ENCODE data around the gene DDI2.
"Not testable (repeated sequence)": the region's sequence is repeated elsewhere in the genome, so short reads cannot be mapped to it uniquely, and the experiment has no call there.

The DDI2 gene

GRCh38 chr1:15636436-15636835 is 19.2 kb downstream of the DDI2 start:
- no peak for DNase-seq (ENCODE audit: low spot score)

DNA sequence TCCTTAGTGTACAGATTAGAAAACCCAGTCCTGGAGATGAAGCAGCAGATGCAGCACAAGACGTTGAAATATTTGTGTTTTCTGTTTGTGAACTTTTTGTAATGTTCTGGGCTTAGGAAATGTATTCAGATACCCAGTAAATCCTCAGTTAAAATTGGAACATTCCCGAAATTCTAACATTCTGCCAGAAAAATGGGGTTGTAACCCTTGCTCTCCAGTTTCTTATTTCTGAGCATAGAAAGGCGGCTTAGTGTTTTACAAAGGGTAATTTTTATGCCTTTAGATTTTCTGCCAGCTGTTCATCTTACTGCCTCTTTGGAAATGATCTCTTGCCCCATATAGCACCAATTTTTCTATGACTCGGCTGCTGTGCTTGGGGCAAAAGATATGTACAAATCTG is 20.6 kb downstream of the DDI2 start:
- DNase-seq (ENCODE audit: low spot score): no peak

DNA sequence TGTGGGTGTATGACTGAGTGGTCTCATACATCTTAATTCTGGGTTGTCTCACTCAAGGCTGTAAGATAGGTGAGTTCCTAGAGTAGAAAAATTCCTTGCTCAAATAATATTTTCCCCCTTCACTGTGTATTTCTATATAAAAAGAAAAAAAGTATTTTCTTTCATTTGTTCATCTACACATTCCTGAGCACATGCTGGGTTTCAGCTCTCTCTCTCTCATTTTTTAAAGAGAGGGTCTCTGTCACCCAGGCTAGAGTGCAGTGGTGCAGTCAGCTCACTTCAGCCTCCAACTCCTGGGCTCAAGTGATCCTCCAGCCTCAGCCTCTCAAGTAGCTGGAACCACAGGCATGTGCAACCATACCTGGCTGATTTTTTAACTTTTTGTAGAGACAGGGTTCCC is 22.0 kb downstream of the DDI2 start:
- DNase-seq (ENCODE audit: low spot score): no peak

- no peak for DNase-seq (ENCODE audit: low spot score)
Observed at GRCh38 chr1:15639931-15640330, 22.7 kb downstream of the DDI2 start.

DNA sequence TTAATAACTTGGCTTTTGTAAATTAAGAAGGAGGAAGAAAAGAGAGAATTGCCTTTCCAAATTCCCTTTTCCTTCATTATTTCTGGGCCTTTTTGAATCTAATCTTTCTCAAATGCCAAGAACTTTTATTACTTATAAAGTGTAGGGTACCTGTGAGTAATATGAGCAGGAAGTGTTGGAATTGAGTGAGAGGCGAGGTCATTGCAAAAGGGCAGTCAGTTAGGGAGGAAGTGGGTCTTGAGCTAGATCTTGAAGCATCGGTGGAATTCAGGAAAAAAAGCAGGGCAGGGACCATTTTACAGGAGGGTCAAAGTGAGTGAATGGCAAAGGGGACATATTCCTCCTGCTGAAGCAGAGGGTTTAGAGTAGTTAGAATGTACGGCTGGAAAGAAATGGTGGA is 23.4 kb downstream of the DDI2 start:
- DNase-seq (ENCODE audit: low spot score): no peak

GRCh38 chr1:15649937-15650336 is 32.7 kb downstream of the DDI2 start:
- DNase-seq (ENCODE audit: low spot score): no peak

GRCh38 chr1:15650433-15650832 is 33.2 kb downstream of the DDI2 start:
- DNase-seq (ENCODE audit: low spot score): no peak

- not testable (repeated sequence) for DNase-seq (ENCODE audit: low spot score)
Observed at GRCh38 chr1:15652130-15652529, 34.9 kb downstream of the DDI2 start.

- no peak for DNase-seq (ENCODE audit: low spot score)
Observed at GRCh38 chr1:15654091-15654690, 36.9 kb downstream of the DDI2 start.

DNA sequence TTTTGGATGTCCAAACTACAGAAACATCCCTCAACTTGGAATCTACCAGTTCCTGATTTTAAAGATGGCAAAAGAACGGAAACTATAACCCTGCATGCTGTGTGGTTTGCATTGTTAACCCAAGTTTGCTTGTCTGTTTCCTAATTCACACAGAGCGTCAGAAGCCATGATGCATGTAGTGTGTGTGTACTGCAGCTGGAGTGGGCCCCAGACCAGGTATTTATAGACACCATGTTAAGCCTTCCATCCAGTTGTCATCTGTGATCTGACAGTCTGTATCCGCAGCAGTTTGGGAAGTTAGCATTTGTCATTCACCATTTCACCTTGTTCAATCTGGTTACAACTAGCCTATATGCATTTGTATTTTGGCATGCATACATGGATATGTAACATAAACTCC is 39.2 kb downstream of the DDI2 start:
- DNase-seq (ENCODE audit: low spot score): no peak

DNA sequence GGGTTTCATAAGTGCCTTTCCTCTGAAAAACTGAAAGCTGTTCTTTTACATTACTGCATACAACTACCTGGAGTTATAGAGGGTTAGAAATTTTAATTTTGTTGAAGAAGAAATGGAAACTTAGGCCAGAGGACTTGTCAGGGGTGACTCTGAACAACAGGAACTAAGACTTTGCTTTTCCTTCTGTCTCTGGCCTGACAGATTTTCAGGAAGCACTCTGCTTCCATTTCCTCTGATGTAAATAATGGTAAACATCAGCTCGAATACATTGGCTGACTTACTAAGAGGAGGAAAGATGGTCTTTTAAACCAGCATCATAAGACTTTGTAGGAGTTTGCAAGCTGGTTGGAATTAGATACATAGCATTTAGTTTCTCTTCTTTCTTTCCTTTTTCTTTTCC is 39.8 kb downstream of the DDI2 start:
- no peak for DNase-seq (ENCODE audit: low spot score)

- DNase-seq (ENCODE audit: low spot score): no peak
Observed at GRCh38 chr1:15660151-15660550, 42.9 kb downstream of the DDI2 start.

DNA sequence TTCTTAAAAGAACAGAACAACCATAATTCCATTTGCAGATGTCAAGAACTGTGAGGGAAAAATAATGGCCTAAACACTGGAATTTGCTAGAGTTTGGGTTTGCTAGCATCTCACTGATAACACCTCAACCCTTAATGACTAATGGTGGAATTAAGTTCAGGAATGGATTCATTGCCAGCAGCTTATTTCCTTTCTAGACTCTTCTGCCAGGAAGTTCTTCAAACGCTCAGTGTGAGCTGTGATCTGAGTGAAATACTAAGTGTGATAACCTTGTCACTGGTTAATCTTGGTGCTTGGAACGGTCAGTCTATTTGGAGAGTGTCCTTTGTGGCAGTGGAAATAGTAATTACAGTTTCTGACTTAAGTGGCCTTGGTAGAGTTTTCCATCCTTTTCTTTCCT is 45.2 kb downstream of the DDI2 start:
- DNase-seq (ENCODE audit: low spot score): no peak

DNA sequence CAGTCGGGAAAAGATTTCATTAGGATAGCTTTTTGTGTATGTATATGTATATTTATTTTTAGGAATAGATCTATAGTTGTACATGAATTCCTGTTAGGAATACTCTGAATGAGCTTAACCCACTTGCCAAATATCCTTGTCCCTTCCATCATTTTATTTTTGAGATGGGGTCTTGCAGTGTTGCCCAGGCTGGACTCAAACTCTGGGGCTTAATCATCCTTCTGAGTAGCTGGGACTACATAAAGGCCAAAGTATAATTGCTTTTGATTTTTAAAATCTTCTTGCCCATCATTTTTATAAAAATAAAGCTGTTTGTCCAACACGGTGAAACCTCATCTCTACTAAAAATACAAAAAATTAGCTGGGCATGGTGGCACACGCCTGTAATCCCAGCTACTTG is 46.7 kb downstream of the DDI2 start:
- DNase-seq (ENCODE audit: low spot score): no peak

- no peak for DNase-seq (ENCODE audit: low spot score)
Observed at GRCh38 chr1:15667362-15667761, 50.1 kb downstream of the DDI2 start.

DNA sequence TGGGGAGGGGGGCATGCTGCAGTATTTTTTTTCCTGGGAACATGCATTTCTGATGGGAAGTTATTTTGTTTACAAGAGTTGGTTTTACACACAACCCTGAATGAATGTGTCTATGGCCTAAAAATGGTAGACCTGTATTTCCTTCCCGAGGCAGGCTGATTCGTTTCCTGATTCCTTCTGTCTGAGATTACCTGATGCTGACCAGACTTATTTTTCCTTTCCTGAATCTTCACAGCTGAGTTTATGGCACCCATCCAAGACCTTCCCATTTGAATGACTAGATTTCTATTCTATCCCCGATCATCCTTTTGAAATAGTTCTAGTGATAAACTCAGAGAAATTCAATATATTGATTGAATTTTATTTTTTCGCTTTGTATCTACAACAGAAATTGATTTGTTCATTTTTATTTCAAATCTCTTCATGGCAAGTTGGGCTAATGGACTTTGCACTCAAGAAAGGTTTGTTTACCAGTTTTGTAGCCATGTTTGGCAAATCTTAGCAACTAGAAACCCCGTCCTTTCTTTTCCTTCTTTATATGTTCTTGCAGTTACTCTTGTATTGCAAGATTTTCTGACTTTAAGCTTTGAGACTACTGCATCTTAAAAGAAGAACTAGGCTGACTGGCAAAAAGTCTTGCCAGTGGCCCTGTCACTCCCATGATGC is 51.0 kb downstream of the DDI2 start:
- DNase-seq (ENCODE audit: low spot score): no peak

- DNase-seq (ENCODE audit: low spot score): no peak
Observed at GRCh38 chr1:15669074-15669473, 51.8 kb downstream of the DDI2 start.

GRCh38 chr1:15669864-15670263 is 52.6 kb downstream of the DDI2 start:
- DNase-seq (ENCODE audit: low spot score): no peak

- DNase-seq (ENCODE audit: low spot score): no peak
Observed at GRCh38 chr1:15671430-15671829, 54.2 kb downstream of the DDI2 start.

DNA sequence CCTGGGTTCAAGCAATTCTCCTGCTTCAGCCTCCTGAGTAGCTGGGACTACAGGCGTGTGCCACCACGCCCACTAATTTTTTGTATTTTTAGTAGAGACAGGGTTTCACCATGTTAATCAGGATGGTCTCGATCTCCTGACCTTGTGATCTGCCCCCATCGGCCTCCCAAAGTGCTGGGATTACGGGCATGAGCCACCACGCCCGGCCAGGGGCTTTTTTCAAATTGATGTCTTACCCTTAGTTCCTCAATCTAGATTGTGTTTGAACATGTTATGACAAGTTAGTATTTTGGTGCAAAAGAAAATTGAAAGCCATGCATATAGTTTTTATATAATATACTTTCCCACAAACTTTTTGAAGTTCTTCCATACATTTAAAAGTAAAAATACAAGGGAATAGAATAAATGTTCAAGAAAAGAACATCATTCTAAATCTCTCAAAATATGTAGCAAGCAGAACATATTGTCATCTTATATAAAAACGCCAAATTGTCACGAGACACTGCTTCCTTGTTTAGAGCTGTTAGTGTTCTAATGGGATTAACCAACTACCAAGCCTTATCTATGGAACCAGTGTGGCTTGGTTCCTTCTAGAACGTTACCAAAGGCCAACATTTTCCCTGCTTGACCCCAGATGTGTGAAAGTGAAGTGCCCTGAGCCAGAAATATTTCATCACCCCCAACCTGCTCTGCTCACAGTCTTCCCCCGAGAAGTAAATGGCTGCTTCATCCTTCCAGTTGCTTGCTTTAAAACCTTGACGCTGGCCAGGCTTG is 57.3 kb downstream of the DDI2 start:
- no peak for DNase-seq (ENCODE audit: low spot score)

- no peak for DNase-seq (ENCODE audit: low spot score)
Observed at GRCh38 chr1:15676010-15676409, 58.8 kb downstream of the DDI2 start.

DNA sequence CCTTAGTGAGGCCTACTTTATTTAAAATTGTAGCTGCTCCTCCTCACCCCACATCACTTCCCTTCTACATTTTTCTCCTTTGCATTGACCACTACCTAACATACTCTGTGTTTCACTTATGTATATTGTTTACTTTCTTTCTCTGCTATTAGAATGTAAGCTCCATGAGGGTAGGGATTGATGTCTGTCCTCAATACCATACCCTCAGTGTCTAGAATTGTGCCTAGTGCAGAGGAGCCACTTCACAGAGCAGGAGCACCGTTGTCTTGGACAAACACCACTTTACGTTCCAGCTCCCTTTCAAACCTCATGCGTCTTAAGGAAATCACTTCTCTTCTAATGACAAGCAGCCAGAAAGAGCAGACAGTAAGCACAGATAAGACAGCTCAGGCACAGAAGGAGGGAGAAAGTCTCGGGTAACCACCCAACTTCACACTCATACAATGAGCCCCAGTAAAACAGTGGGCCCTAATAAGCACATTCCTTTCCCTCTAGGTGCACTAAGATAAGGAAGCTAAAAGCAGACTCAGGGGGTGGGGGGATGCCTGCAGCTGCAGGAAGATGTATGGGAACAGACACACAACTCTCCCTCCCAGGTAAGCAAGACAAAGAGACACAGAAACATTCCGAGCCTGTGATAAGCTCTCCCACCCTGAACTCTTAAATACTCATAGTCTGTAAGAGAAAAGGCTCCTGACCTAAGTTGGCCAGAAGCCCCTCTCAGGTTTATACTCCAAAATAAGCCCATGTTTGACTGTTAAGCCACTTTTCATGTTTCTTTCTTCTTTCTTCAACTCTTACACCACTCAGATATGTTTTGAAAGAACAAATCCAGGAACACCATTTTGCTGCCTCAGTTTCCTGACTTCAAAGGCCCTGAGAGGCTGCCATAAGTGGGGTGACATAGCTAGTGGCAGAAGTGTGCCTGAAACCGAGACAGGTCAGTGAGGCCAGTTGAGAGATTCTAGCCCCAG is 59.7 kb downstream of the DDI2 start:
- no peak for DNase-seq (ENCODE audit: low spot score)

Data from HuH-7 (cell line).